Naive B cell (primary cell): ENCODE measurements around the gene COL6A1. TPM values are rescaled to one million over a fixed set of nuclear protein-coding genes. Genes with fewer than 3 reads are reported as not detected.

Source experiments
- ATAC-seq, 2 donors: fragments of 150-1000 bp; cut with Tn5 transposase; 2 replicates each; pipeline ENCODE4 v1.10.0; 2021; ENCODE audit warnings: low read depth in 2 of 2, mild to moderate bottlenecking in 2 of 2, moderate library complexity in 2 of 2
- DNase-seq: peaks from one replicate; pipeline ENCODE4 v3.0.0; 2022
- H3K27ac Mint-ChIP-seq, 6 donors: one replicate each; pipeline ENCODE4 v1.8.0; 2020 to 2022; ENCODE audit warnings: mild to moderate bottlenecking in 6 of 6, mixed read lengths in 6 of 6, moderate library complexity in 5 of 6, inconsistent platforms in 2 of 6
- H3K27me3 Mint-ChIP-seq, 3 donors: one replicate each; pipeline ENCODE4 v1.8.0; 2021 to 2022; ENCODE audit warnings: mixed read lengths in 3 of 3, mild to moderate bottlenecking in 1 of 3
- H3K36me3 Mint-ChIP-seq, 2 donors: one replicate each; pipeline ENCODE4 v1.8.0; 2020 to 2022; ENCODE audit warnings: mixed read lengths in 2 of 2, inconsistent platforms in 1 of 2, mild to moderate bottlenecking in 1 of 2
- H3K4me1 Mint-ChIP-seq, 3 donors: one replicate each; pipeline ENCODE4 v1.8.0; 2020 to 2022; ENCODE audit warnings: mixed read lengths in 3 of 3, inconsistent platforms in 1 of 3, mild to moderate bottlenecking in 1 of 3, moderate library complexity in 1 of 3
- H3K4me3 Mint-ChIP-seq, 8 donors: one replicate each; pipeline ENCODE4 v1.8.0; 2020 to 2022; ENCODE audit warnings: mild to moderate bottlenecking in 8 of 8, mixed read lengths in 8 of 8, moderate library complexity in 8 of 8, inconsistent platforms in 2 of 8
- H3K9me3 Mint-ChIP-seq, 7 donors: one replicate each; pipeline ENCODE4 v1.8.0; 2020 to 2022; ENCODE audit warnings: mixed read lengths in 7 of 7, mild to moderate bottlenecking in 5 of 7, inconsistent platforms in 2 of 7, moderate library complexity in 1 of 7
- polyA plus RNA-seq, 6 donors: library from polyadenylated mRNA; unstranded; fragments of 300-500 nt; fragmentation: Illumina TruSeq; gene quantifications; one replicate each; pipeline ENCODE4 v1.2.3, GENCODE V29; 2021; ENCODE audit warnings: low read depth in 6 of 6

Gene COL6A1
- polyA plus RNA-seq, 6 donors from 2014 or later: not detected

GRCh38 chr21:46050668-46051378 is 69.3 kb downstream of the COL6A1 start:
- ATAC-seq (no peak), DNase-seq (no peak)
- Mint-ChIP-seq H3K4me3 (no peak overlapping the region), H3K27me3 (peaks cover 0 to under 1% (median 0%) of the 10 kb centered on the region in 3 donors), H3K4me1 (no peaks in the 10 kb centered on the region), H3K36me3 (no peaks in the 10 kb centered on the region), H3K27ac (no peak overlapping the region), H3K9me3 (peaks cover 0 to 10% (median 2%) of the 10 kb centered on the region in 7 donors)

GRCh38 chr21:46051379-46051770 is 69.8 kb downstream of the COL6A1 start:
- Mint-ChIP-seq H3K27ac (no peak overlapping the region), H3K4me1 (no peaks in the 10 kb centered on the region), H3K4me3 (no peak overlapping the region), H3K9me3 (peaks cover 0 to 8% (median 1%) of the 10 kb centered on the region in 7 donors), H3K36me3 (no peaks in the 10 kb centered on the region), H3K27me3 (peaks cover 0 to 6% (median 0%) of the 10 kb centered on the region in 3 donors)
- ATAC-seq (no peak), DNase-seq (no peak)

- Mint-ChIP-seq H3K4me3 (no peak overlapping the region), H3K27me3 (peaks cover 0 to 13% (median 0%) of the 10 kb centered on the region in 3 donors), H3K4me1 (peaks cover 0 to under 1% (median 0%) of the 10 kb centered on the region in 3 donors), H3K27ac (peak overlapping the region in 2 of 6 donors; percentile 19 to 52), H3K36me3 (no peaks in the 10 kb centered on the region), H3K9me3 (peaks cover 0 to 8% (median 0%) of the 10 kb centered on the region in 7 donors)
- DNase-seq (no peak), ATAC-seq (no peak)
Observed at GRCh38 chr21:46051821-46052675, 70.5 kb downstream of the COL6A1 start.

- H3K27ac Mint-ChIP-seq: no peak overlapping the region
- H3K9me3 Mint-ChIP-seq: peaks cover 0 to 8% (median 0%) of the 10 kb centered on the region in 7 donors
- H3K36me3 Mint-ChIP-seq: no peaks in the 10 kb centered on the region
- ATAC-seq (no peak), DNase-seq (no peak)
- peaks cover 0 to 8% (median 5%) of the 10 kb centered on the region in 3 donors for H3K4me1 Mint-ChIP-seq
- no peak overlapping the region for H3K4me3 Mint-ChIP-seq
- H3K27me3 Mint-ChIP-seq: peaks cover 5 to 21% (median 9%) of the 10 kb centered on the region in 3 donors
Observed at GRCh38 chr21:46052703-46053651, 71.4 kb downstream of the COL6A1 start.

GRCh38 chr21:46054031-46054430 is 72.5 kb downstream of the COL6A1 start:
- peaks cover 0 to 15% (median 4%) of the 10 kb centered on the region in 7 donors for H3K9me3 Mint-ChIP-seq
- H3K27ac Mint-ChIP-seq: no peak overlapping the region
- H3K4me1 Mint-ChIP-seq: peaks cover 7 to 12% (median 11%) of the 10 kb centered on the region in 3 donors
- ATAC-seq (no peak), DNase-seq (no peak)
- peak overlapping the region in 1 of 8 donors; percentile 63 for H3K4me3 Mint-ChIP-seq
- H3K27me3 Mint-ChIP-seq: peaks cover 11 to 31% (median 19%) of the 10 kb centered on the region in 3 donors
- no peaks in the 10 kb centered on the region for H3K36me3 Mint-ChIP-seq

GRCh38 chr21:46054451-46054881 is 72.9 kb downstream of the COL6A1 start:
- Mint-ChIP-seq H3K27me3 (peaks cover 11 to 35% (median 24%) of the 10 kb centered on the region in 3 donors), H3K4me1 (peaks cover 10 to 12% (median 11%) of the 10 kb centered on the region in 3 donors), H3K27ac (no peak overlapping the region)

More at GRCh38 chr21:46054451-46054881, 72.9 kb downstream of the COL6A1 start:
- H3K36me3 Mint-ChIP-seq: no peaks in the 10 kb centered on the region
- DNase-seq (no peak), ATAC-seq (no peak)
- H3K9me3 Mint-ChIP-seq: peaks cover 0 to 15% (median 5%) of the 10 kb centered on the region in 7 donors
- H3K4me3 Mint-ChIP-seq: peak overlapping the region in 1 of 8 donors; percentile 63

Other genes with a start within 250 kb of the COL6A1 start
- gene COL6A2, start 116.3 kb downstream of the COL6A1 start, polyA plus RNA-seq: under 1 TPM in 4 of 6 donors, not detected in 2; 0.16 to 0.56 (median 0.17) TPM
- not detected for gene FTCD, start 173.8 kb downstream of the COL6A1 start, polyA plus RNA-seq
- gene SPATC1L, start 202.7 kb downstream of the COL6A1 start, polyA plus RNA-seq: 10 to 100 TPM in 4 of 6 donors, 1 to 10 TPM in 2; 4.8 to 13.5 (median 10.7) TPM
- gene LSS, start 247.0 kb downstream of the COL6A1 start, polyA plus RNA-seq: 10 to 100 TPM in 2 of 6 donors, 1 to 10 TPM in 4; 6.4 to 10.5 (median 8.9) TPM